SIG-M5 treated with dmso at 0.1 percent for 504 hours (cell line): ENCODE measurements around the gene LPAR5.

Source experiments
- DNase-seq: peaks from one replicate; lab custom pipeline; 2025; ENCODE audit not compliant: unreplicated experiment; lab: John Stamatoyannopoulos, UW

The LPAR5 gene

GRCh38 chr12:6635856-6636531, at the start of gene LPAR5:
LPAR5 (minus strand) TSS chr12:6635959; CDS start chr12:6621248, 14,711 bp downstream.
- no peak for DNase-seq

GRCh38 chr12:6684609-6685008, 48.9 kb upstream of the LPAR5 start:
- DNase-seq = peak; percentile 48

GRCh38 chr12:6676962-6677361, 41.2 kb upstream of the LPAR5 start:
- DNase-seq = no peak

- DNase-seq = no peak
Measured at GRCh38 chr12:6672143-6672542, 36.4 kb upstream of the LPAR5 start.

- no peak for DNase-seq
Measured at GRCh38 chr12:6667559-6668210, 31.9 kb upstream of the LPAR5 start.

GRCh38 chr12:6666211-6666610, 30.5 kb upstream of the LPAR5 start:
- no peak for DNase-seq

- peak; percentile 91 for DNase-seq
Measured at GRCh38 chr12:6664902-6665301, 29.1 kb upstream of the LPAR5 start.

GRCh38 chr12:6662906-6663742, 27.4 kb upstream of the LPAR5 start, which contains the start of gene ING4:
ING4 (minus strand) TSS chr12:6663119; CDS start chr12:6663101, 18 bp downstream.
- DNase-seq = peak; percentile 100

- peak; percentile 70 for DNase-seq
Measured at GRCh38 chr12:6662602-6662905, 26.8 kb upstream of the LPAR5 start.

- no peak for DNase-seq
Measured at GRCh38 chr12:6653987-6654386, 18.2 kb upstream of the LPAR5 start.

- DNase-seq = no peak
Measured at GRCh38 chr12:6653342-6653741, 17.6 kb upstream of the LPAR5 start.

GRCh38 chr12:6652391-6652790, 16.6 kb upstream of the LPAR5 start:
- no peak for DNase-seq

GRCh38 chr12:6650832-6651231, 15.1 kb upstream of the LPAR5 start:
- DNase-seq = no peak

GRCh38 chr12:6647083-6647604, 11.4 kb upstream of the LPAR5 start, which contains the start of gene ACRBP:
ACRBP (minus strand) TSS chr12:6647432; CDS start chr12:6647366, 66 bp downstream.
- no peak for DNase-seq

GRCh38 chr12:6646276-6647082, 10.7 kb upstream of the LPAR5 start:
- DNase-seq = no peak

GRCh38 chr12:6644903-6645302, 9.1 kb upstream of the LPAR5 start:
- DNase-seq = no peak

GRCh38 chr12:6644257-6644596, 8.5 kb upstream of the LPAR5 start:
- peak; percentile 99 for DNase-seq

GRCh38 chr12:6643569-6644256, 8.0 kb upstream of the LPAR5 start:
- peak; percentile 85 for DNase-seq

GRCh38 chr12:6641131-6641530, 5.4 kb upstream of the LPAR5 start:
- DNase-seq = no peak

GRCh38 chr12:6640497-6640896, 4.7 kb upstream of the LPAR5 start:
- no peak for DNase-seq
